ENCODE measurements around the gene DDX54.
"Not testable (repeated sequence)": the region's sequence is repeated elsewhere in the genome, so short reads cannot be mapped to it uniquely, and the experiment has no call there.

- not testable (repeated sequence) for TF ChIP-seq POLR2A, POLR2AphosphoS5, TAF1, SPI1, POU2F2 (IDR thresholded peaks at IDR 0.05; ENCODE audit: low read depth, low read length)
Observed at GRCh38 chr12:113141716-113142115, 43.6 kb downstream of the DDX54 start.
